ENCODE measurements around the gene ELK3. TPM values are rescaled to one million over a fixed set of nuclear protein-coding genes. Genes with fewer than 3 reads are reported as not detected.
"Not testable (repeated sequence)": the region's sequence is repeated elsewhere in the genome, so short reads cannot be mapped to it uniquely, and the experiment has no call there.

The ELK3 gene
- total RNA-seq, 1 donor from 2014 or later: 49.9 TPM

DNA sequence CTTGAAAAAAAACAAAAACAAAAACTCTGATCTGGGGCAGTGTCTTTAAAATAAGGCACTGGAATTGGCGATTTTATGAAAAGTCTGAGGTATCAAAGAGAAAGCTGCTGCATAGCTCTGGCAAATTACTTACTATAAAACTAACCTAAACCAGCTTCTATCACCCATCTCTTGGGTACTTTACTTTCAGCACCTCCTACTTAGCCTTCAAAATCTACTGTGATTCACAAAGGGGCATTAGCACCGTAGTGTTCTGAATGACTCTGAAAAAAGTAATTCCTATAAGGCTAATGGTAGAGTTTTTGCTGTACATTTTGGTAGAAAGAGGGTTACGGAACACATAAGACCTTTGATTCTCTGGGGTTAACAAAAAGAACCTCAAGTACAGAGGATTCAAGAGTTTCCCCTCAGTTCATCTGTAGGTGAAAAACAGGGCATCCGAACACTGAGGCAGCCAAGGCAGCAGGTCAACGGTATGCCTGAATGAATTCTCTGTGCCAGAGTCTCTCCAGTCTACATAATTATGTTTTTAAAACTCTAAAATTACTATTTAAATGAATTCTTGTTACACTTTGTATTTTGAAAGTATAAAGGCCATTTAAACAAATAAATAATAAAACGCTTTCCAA, 101.5 kb downstream of the ELK3 start:
- intact Hi-C loops (cut with micrococcal nuclease): loop anchor here (2.0 kb wide), 1 partner anchor 15 kb away; no protein-coding TSS in a partner anchor

GRCh38 chr12:96297504-96297903, 103.3 kb downstream of the ELK3 start:
- intact Hi-C loops (cut with micrococcal nuclease): loop anchor here (2.0 kb wide), 1 partner anchor 17 kb away; no protein-coding TSS in a partner anchor

DNA sequence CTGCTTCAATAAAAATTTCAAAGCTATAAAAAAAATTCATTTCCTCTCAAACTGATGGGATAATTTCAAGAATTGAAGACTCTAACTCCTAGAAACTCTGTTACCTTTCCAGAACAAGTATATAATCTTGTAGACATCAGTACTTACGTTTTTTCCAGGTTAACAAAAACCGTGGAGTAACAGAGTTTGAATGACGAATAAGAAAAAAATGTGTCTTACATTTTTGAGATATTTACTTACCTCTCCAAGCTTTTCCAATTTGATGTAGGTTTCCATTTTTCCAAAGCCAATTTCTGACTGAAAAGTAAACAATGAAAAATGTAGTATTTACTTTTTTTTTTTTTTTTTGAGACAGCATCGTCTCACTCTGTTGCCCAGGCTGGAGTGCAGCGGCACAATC, 105.9 kb downstream of the ELK3 start:
- intact Hi-C loops (cut with micrococcal nuclease): loop anchor here (5.0 kb wide), 1 partner anchor 97 kb away; no protein-coding TSS in a partner anchor

- intact Hi-C loops (cut with micrococcal nuclease): loop anchor here (5.0 kb wide), 1 partner anchor 96 kb away; no protein-coding TSS in a partner anchor
Observed at GRCh38 chr12:96301732-96302131, 107.6 kb downstream of the ELK3 start.

DNA sequence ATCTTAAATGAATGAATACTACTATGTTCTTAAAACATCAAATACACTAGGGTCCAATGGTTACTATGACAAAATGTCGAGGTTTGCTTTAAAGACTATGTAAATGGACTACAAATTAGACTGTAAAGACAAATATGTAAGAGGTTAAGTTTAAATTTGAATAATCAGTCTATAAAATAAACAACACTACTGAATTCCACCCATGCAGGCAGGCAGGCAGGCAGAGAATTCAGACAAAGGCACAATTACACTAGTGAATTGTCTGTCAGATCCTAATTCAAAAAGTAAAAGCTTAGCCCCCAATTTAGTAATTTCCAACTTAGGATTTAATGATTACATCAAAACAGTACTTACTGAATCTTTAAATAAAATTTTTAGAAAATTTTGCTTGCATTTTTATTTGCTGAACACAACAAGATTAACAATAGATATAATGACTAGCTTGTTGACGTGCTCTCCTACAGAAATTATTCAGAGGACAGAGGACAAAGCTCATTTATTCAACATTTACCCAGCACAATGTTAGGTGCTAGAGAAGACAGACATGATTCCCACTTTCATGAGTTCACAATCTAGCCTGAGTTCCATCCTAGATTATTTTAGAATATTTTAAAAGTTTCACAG, 108.6 kb downstream of the ELK3 start:
- intact Hi-C loops (cut with micrococcal nuclease): loop anchor here (5.0 kb wide), 1 partner anchor 95 kb away; no protein-coding TSS in a partner anchor

GRCh38 chr12:96303653-96304052, 109.5 kb downstream of the ELK3 start:
- intact Hi-C loops (cut with micrococcal nuclease): loop anchor here (5.0 kb wide), 1 partner anchor 94 kb away; no protein-coding TSS in a partner anchor

- intact Hi-C loops (cut with micrococcal nuclease): no loop called here
Observed at GRCh38 chr12:96305665-96306064, 111.5 kb downstream of the ELK3 start.

GRCh38 chr12:96308881-96309280, 114.7 kb downstream of the ELK3 start:
- intact Hi-C loops (cut with micrococcal nuclease): no loop called here

- intact Hi-C loops (cut with micrococcal nuclease): no loop called here
Observed at GRCh38 chr12:96310067-96310466, 115.9 kb downstream of the ELK3 start.

GRCh38 chr12:96311191-96311590, 117.0 kb downstream of the ELK3 start:
- intact Hi-C loops (cut with micrococcal nuclease): no loop called here

GRCh38 chr12:96313606-96314005, 119.4 kb downstream of the ELK3 start:
- intact Hi-C loops (cut with micrococcal nuclease): no loop called here

DNA sequence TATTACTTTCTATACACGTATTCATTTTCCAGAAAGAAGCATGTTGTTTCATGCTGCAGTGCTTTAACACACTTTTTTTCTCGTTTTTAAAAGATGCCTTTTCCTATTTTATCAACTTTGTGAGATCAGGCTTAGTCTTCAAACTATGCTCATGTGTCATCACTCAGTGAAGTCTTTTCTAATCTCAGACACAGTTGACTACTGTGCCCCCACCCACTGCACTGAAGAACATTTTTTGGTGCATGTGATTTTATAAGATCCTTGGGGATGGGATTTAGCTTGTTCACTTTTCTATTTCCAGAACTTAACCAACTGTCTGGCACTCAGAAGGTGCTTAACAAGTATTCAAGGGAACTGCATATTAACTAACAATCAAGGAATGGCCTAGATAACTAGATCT, 120.5 kb downstream of the ELK3 start:
- intact Hi-C loops (cut with micrococcal nuclease): loop anchor here (1.0 kb wide), 1 partner anchor 85 kb away; no protein-coding TSS in a partner anchor

DNA sequence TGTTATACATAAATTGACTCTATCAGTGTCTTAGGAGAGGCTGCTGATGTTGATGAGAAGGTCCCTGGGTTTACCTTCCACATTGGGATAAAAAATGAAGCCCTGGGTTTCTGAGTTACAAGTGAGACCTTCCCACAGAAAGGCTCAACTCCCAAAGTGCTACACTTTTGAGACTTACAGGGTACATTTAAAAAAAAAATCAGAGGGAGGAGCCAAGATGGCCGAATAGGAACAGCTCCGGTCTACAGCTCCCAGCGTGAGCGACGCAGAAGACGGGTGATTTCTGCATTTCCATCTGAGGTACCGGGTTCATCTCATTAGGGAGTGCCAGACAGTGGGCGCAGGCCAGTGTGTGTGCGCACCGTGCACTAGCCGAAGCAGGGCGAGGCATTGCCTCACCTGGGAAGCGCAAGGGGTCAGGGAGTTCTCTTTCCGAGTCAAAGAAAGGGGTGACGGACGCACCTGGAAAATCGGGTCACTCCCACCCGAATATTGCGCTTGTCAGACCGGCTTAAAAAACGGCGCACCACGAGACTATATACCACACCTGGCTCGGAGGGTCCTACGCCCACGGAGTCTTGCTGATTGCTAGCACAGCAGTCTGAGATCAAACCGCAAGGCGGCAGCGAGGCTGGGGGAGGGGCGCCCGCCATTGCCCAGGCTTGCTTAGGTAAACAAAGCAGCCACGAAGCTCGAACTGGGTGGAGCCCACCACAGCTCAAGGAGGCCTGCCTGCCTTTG, 121.7 kb downstream of the ELK3 start:
- intact Hi-C loops (cut with micrococcal nuclease): loop anchor here (1.0 kb wide), 1 partner anchor 83 kb away; no protein-coding TSS in a partner anchor

DNA sequence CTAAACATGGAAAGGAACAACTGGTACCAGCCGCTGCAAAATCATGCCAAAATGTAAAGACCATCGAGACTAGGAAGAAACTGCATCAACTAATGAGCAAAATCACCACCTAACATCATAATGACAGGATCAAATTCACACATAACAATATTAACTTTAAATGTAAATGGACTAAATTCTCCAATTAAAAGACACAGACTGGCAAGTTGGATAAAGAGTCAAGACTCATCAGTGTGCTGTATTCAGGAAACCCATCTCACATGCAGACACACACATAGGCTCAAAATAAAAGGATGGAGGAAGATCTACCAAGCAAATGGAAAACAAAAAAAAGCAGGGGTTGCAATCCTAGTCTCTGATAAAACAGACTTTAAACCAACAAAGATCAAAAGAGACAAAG, 123.6 kb downstream of the ELK3 start:
- intact Hi-C loops (cut with micrococcal nuclease): not testable (repeated sequence)

Other genes with a start within 250 kb of the ELK3 start
- 1.0 and 1.5 TPM in 2 replicates for gene HAL, start 198.0 kb upstream of the ELK3 start, total RNA-seq
- 47.3 and 50.1 TPM in 2 replicates for gene LTA4H, start 158.8 kb upstream of the ELK3 start, total RNA-seq
- 51.0 and 51.4 TPM in 2 replicates for gene CDK17, start 206.1 kb downstream of the ELK3 start, total RNA-seq